ENCODE data around the gene NPSR1.

- no peak for TF ChIP-seq GABPA (IDR thresholded peaks at IDR 0.05; ENCODE audit: low read depth)
- TF ChIP-seq REST (IDR thresholded peaks at IDR 0.05; ENCODE audit: low read depth, low read length): no peak
- TF ChIP-seq CTCF (IDR thresholded peaks at IDR 0.05): no peak
- TF ChIP-seq RAD21 (IDR thresholded peaks at IDR 0.05; ENCODE audit: low read length): no peak
- no peak for TF ChIP-seq SMC3 (IDR thresholded peaks at IDR 0.05; ENCODE audit: low read depth, low read length)
- TF ChIP-seq SIN3A (IDR thresholded peaks at IDR 0.05; ENCODE audit: borderline replicate concordance, low read depth, low read length): no peak
- no peak for TF ChIP-seq POLR2AphosphoS5 (IDR thresholded peaks at IDR 0.05; ENCODE audit: low read depth, low read length)
- TF ChIP-seq FOXM1 (IDR thresholded peaks at IDR 0.05; ENCODE audit: low read depth): no peak
- TF ChIP-seq TAF1 (IDR thresholded peaks at IDR 0.05; ENCODE audit: borderline replicate concordance, low read depth, low read length): no peak
- TF ChIP-seq MAX (IDR thresholded peaks at IDR 0.05; ENCODE audit: low read depth): no peak
Measured at GRCh38 chr7:34772296-34772938, 114.4 kb downstream of the NPSR1 start.

Data from SK-N-SH (cell line).